ENCODE data around the gene HDAC9.
"Not testable (repeated sequence)": the region's sequence is repeated elsewhere in the genome, so short reads cannot be mapped to it uniquely, and the experiment has no call there.

The HDAC9 gene

DNA sequence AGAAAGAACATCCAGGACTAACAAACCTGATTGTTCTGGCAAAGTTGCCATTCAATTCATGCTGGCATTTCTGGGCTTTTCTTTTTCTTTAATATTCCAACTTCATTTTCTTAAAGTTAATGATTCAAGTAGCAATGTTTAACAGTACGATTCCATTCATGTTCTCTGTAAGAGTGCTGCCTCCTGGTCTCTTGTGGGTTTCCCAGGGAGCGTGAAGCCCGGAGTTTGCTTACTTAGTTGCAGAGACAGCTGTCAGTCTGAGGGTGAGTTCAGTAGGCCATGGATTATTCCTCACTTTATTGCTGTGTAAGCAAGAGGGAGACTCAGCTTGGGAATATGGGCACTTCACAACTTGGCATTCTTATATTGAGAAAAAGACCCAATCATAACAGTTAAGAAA is 479.7 kb downstream of the HDAC9 start:
- DNase-seq (ENCODE audit: low spot score): no peak

DNA sequence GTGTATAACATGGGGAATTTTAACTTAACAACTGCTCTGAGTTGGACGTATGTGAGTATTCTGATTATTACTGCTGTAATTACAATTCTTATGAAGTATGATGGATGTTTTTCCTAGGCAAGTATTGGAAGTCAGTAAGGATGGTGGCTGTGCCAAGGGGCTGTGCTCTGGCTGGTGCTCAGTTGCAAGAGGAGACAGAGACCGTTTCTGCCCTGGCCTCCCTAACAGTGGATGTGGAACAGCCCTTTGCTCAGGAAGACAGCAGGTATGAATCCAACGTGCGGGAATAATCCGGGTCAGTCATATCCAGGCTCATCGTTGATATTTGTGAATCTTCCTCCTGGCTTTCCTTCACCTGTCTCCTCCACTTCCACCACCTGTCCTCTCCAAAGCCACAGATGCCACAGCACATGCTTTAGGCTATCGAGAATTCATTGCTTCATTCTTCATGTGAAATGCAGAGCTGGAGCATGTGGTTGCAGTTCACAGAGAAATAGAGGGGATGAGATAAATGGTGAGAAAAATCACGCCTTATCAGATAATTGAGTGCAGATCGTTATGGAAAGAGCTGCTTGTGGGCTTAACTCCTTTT is 480.2 kb downstream of the HDAC9 start:
- DNase-seq (ENCODE audit: low spot score): no peak

- no peak for DNase-seq (ENCODE audit: low spot score)
Observed at GRCh38 chr7:18976715-18977471, 481.3 kb downstream of the HDAC9 start.

DNA sequence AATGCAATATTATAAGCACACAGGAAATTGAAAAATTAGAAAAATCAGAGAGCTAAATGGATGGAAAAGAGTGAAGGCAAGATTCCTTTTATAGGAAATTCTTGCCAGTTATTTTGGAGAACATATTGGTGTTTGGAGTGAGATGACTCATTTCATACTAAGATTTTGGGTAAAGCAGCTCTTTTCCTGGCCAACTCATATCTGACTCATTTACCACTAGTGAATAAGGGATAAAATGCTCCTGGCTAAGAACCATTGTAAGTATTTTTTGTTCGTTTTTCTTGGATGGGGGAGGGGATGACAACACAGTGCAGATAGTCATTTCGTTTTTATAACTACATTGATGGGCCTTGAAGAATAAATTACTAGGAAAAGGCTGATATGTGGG is 482.6 kb downstream of the HDAC9 start:
- DNase-seq (ENCODE audit: low spot score): no peak

- DNase-seq (ENCODE audit: low spot score): not testable (repeated sequence)
Observed at GRCh38 chr7:18990700-18991099, 495.2 kb downstream of the HDAC9 start.

GRCh38 chr7:18993933-18994668 is 498.6 kb downstream of the HDAC9 start:
- DNase-seq (ENCODE audit: low spot score): no peak

DNA sequence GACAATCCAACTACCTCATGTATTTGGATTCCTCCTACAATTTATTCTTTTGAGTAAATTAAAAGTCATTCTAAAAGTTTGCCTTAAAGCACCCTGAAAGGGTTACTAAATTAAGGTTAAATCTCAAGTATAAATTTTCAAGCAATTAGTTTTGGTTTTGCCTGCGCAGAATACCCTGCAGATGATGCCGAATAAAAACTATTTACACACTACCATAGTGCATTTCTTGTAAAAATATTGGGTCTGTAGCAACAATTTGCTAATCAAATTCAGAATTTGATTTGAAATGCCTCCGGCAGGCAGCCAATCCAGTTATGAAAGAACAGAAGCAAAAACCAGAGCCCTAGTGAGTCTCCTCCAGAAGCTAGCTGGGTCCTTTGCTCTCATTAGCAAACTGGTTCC is 499.7 kb downstream of the HDAC9 start:
- no peak for DNase-seq (ENCODE audit: low spot score)

GRCh38 chr7:18995811-18996426 is 500.4 kb downstream of the HDAC9 start:
- no peak for DNase-seq (ENCODE audit: low spot score)

GRCh38 chr7:18996583-18996982 is 501.0 kb downstream of the HDAC9 start:
- no peak for DNase-seq (ENCODE audit: low spot score)

DNA sequence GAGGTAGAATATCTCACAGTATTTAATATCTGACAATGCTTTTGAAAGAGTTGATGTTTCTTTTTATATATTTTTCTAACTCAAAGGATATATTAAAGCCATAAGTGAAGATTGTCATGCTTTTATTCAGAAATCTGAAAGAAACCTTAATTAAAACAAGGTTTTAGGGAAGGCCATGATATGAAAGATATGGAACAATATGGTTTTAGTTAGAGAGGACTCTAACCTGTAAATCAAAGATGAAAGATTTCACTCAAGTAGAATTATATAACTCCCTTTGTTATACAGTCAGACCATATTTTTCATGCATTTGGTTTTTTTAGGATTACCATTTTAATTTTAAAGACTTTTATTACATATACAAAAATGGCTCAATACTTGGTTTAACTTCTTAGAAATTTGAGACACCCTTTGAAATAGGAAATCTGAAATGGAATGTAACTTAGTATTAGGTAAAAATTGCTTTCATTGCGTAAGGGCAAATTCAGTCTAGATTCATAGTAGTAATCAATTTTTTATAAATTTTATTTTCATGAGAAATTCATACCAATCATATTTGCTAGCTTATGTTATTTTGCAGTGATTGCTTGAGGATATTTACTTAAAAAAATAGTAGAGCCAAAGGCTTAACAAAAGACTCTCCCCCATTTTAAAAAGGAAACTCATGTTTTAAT is 502.1 kb downstream of the HDAC9 start:
- no peak for DNase-seq (ENCODE audit: low spot score)

DNA sequence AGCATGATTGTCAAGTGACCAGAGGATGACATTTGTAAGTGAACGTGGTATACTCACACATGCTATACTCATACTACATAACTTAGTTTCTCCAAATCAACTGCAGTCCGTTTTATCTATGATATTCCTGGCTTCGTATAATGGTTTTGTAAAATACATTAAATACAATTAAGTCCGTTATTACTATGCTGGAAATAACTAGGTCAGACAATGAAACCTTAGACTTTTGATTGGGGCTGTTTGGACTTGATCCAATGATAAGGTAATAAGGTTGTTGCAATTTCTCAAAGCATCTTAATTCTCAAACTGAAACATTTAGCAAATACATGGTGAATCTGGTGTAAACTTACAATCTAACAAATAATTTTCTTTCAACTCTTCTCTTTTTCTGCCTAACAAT is 504.9 kb downstream of the HDAC9 start:
- no peak for DNase-seq (ENCODE audit: low spot score)

- DNase-seq (ENCODE audit: low spot score): no peak
Observed at GRCh38 chr7:19001854-19002253, 506.3 kb downstream of the HDAC9 start.

- DNase-seq (ENCODE audit: low spot score): no peak
Observed at GRCh38 chr7:19009241-19009935, 513.8 kb downstream of the HDAC9 start.

GRCh38 chr7:19009936-19010280 is 514.4 kb downstream of the HDAC9 start:
- no peak for DNase-seq (ENCODE audit: low spot score)

- DNase-seq (ENCODE audit: low spot score): no peak
Observed at GRCh38 chr7:19011212-19011611, 515.7 kb downstream of the HDAC9 start.

DNA sequence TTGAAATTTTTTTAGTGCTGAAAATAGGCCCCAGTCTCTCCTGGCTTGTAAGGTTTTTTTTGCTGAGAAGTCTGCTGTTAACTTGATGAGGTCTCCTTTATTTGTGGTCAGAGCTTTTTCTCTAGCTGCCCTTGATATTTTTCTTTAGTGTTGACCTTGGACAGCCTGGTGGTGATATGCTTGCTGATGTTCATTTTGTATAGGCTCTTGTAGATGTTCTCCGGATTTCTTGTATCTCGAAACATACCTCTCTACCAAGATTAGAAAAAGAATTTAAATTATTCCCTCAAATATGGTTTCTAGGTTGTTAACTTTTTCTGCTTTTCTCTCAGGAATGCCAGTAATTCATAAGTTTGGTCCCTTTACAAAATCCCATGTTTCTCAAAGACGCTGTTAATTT is 519.5 kb downstream of the HDAC9 start:
- DNase-seq (ENCODE audit: low spot score): no peak

GRCh38 chr7:19016140-19016539 is 520.6 kb downstream of the HDAC9 start:
- no peak for DNase-seq (ENCODE audit: low spot score)

- DNase-seq (ENCODE audit: low spot score): no peak
Observed at GRCh38 chr7:19017374-19017773, 521.8 kb downstream of the HDAC9 start.

GRCh38 chr7:19020062-19020461 is 524.5 kb downstream of the HDAC9 start:
- no peak for DNase-seq (ENCODE audit: low spot score)

DNA sequence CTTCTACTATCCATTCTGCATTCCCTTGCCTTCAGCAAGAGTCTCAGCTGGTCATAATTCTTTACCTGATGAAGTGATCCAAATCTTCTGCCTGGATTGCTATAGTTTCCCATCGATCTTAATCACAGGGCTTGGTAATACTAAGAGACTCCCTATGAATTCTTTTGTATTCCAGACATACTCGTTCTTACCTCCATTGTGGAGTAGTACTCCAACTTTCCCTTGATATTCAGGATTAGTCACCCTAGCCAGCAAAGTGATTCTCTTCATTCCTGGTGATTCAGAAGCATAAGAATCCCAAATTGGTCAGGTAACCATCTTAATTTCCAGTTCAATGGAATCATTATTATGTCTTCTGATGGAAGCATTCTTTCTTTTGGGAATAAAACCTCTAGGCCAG is 525.2 kb downstream of the HDAC9 start:
- DNase-seq (ENCODE audit: low spot score): no peak

DNA sequence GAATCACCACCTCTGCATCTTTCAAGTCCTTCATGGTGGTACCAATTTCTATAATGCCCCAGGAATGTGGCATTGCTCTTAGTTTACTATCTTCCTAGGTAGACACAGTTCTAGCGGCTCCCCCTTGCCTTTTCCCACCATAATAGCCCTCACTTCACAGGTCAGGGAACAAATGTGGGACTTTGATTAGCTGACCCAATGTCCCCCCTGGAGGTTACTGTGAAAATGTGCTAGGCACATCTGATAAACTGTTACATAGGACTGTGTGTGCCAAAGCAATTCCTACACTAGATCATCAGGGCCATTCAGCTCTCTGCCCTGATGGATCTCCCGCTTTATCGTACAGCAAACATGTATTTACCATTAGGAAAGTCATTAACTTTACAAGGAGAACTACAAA is 527.9 kb downstream of the HDAC9 start:
- DNase-seq (ENCODE audit: low spot score): no peak

DNA sequence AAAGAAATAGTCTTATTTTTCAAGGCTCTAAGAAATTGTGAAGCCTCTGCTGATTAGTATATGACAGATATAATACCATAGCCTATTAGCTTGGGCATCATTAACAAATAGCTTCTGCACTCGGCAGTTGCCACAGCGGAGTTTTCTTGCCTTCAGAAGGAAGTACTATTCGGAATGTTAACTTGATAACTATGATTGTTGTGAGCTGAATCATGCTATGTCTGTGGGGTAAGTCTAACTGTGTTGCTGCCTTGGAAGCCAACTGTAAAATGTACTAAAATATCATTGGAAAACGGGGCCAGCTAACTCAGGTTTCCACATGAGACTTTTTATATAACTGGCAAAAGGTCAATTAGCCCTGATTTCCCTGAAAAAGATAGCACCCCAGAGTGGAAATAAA is 528.7 kb downstream of the HDAC9 start:
- no peak for DNase-seq (ENCODE audit: low spot score)

All from activated CD4-positive, alpha-beta T cell treated with anti-CD3 and anti-CD28 coated beads, Interleukin-2, Interleukin-4, amounts not matched to agents 100 ng/mL and 50 ng/mL, durations not matched to agents 16 hours and 8 hours (primary cell).